HL-60 (cell line): ENCODE data around the gene RAC2.

ENCODE experiments used
- DNase-seq, 2 experiments: peaks; one replicate each; pipeline ENCODE4 v3.0.0-alpha.2; 2010 to 2020; ENCODE audit warnings: low read depth in 1 of 2, low spot score in 1 of 2
- H3K27ac ChIP-seq: fragments of 250-450 bp; sonication (Bioruptor Pico); replicated peaks from 2 replicates; pipeline ENCODE4 v1.5.1; 2020; ENCODE audit warnings: mild to moderate bottlenecking, moderate library complexity
- H3K27me3 ChIP-seq: fragments of 250-450 bp; sonication (Bioruptor Pico); 2 replicates; pipeline ENCODE4 v1.5.1; 2021; ENCODE audit warnings: mild to moderate bottlenecking, moderate library complexity; ENCODE audit not compliant: insufficient read depth, poor library complexity, severe bottlenecking
- H3K4me3 ChIP-seq: replicated peaks from 2 replicates; pipeline ENCODE4 v1.5.1; 2011; ENCODE audit warnings: mild to moderate bottlenecking, control low read depth, low read length; ENCODE audit not compliant: insufficient read depth
- CTCF ChIP-seq: IDR thresholded peaks from one replicate; pipeline ENCODE4 v1.5.1; 2011; ENCODE audit warnings: low read length, control low read depth, inconsistent platforms; ENCODE audit not compliant: insufficient read depth
- GABPA ChIP-seq: IDR thresholded peaks from 2 replicates; pipeline ENCODE4 v1.6.1; 2012; ENCODE audit warnings: low read depth
- POLR2AphosphoS5 ChIP-seq: IDR thresholded peaks from 2 replicates; pipeline ENCODE4 v1.6.1; 2012; ENCODE audit warnings: low read depth
- REST ChIP-seq: IDR thresholded peaks from 2 replicates; pipeline ENCODE4 v1.6.1; 2012; ENCODE audit warnings: low read depth; ENCODE audit not compliant: insufficient replicate concordance
- SPI1 ChIP-seq: IDR thresholded peaks from 2 replicates; pipeline ENCODE4 v1.6.1; 2012; ENCODE audit warnings: low read depth, mild to moderate bottlenecking, borderline replicate concordance
- long read RNA-seq: library from polyadenylated mRNA; unstranded; transcript quantifications from one replicate; pipeline ENCODE4 v2.0.0, GENCODE V29; 2020

Gene RAC2
- long read RNA-seq, transcript RAC2-201 (7 exons, 1,482 nt) = major isoform, 581 of 646 reads
- long read RNA-seq, partial matches to known transcripts = 10 of 646 reads
- long read RNA-seq, other reads (novel, unspliced or antisense) = 54 of 646 reads

- DNase-seq = peak; percentile 99
- Histone ChIP-seq H3K27ac (peak within 1 kb of the TSS; percentile 92), H3K27me3 (no peaks in the 10 kb centered on the region), H3K4me3 (peak within 1 kb of the TSS; percentile 93)
- TF ChIP-seq CTCF (no peak), SPI1 (peak; percentile 71; the same call in 1 of the 2 replicates), GABPA (peak; percentile 72), REST (peak; percentile 13), POLR2AphosphoS5 (peak; percentile 96)
Observed at GRCh38 chr22:37244114-37244921, at the start of gene RAC2. Gene RAC2, minus strand, starts transcription at chr22:37244269. Its CDS starts 121 bp downstream, at chr22:37244148.

DNA sequence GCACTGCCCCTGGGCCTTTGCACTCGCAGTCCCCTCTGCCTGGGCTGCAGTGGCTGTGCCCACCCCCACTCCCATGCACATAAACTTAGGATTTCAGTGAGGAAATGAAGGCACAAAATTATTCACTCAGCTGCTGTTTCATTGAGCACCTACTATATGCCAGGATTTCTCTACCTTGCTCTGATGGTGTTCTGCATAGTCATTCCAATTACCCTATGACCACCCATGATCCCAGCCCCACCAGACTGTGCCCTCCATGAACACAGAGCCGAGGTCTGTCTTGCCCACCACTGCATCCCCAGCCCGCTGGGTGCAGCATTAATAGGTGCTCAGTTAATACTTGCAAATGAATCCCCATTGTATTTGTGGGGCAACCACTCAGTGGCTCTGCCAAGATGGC lies 49.1 kb upstream of the RAC2 start:
- H3K27me3 ChIP-seq = no peaks in the 10 kb centered on the region
- no peak overlapping the region for H3K27ac ChIP-seq
- H3K4me3 ChIP-seq = no peak overlapping the region
- TF ChIP-seq SPI1 (no peak), REST (no peak), GABPA (no peak), CTCF (no peak), POLR2AphosphoS5 (no peak)
- no peak for DNase-seq

DNA sequence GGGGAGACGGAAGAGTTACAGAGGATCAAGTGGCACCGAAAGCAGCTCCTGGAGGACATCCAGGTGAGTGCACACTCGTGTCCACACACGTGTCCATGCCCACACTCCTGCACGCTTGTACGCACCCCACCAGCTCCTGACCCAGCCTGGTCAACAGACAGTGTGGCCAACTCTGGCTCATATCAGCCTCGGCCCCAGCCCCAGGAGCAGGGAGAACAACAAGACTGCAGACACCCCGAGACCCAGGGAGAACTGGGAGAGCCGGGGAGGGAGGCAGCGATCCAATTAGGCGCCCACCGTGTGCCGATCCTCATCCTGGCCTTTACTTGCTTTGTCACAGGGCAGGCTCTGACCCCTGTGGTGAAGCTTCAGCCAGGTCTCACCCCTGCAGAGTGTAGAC lies 48.6 kb upstream of the RAC2 start:
- Histone ChIP-seq H3K4me3 (no peak overlapping the region), H3K27ac (no peak overlapping the region), H3K27me3 (no peaks in the 10 kb centered on the region)
- no peak for DNase-seq
- no peak for TF ChIP-seq GABPA
- no peak for TF ChIP-seq CTCF
- no peak for TF ChIP-seq SPI1
- TF ChIP-seq POLR2AphosphoS5 = no peak
- no peak for TF ChIP-seq REST
